ENCODE data around the gene CFDP1.

The CFDP1 gene

GRCh38 chr16:75402821-75403475 is 30.4 kb downstream of the CFDP1 start:
- DNase-seq = no peak

GRCh38 chr16:75402159-75402820 is 31.0 kb downstream of the CFDP1 start:
- DNase-seq = no peak

- DNase-seq = no peak
Observed at GRCh38 chr16:75401691-75402090, 31.6 kb downstream of the CFDP1 start.

- DNase-seq = no peak
Observed at GRCh38 chr16:75398333-75398732, 35.0 kb downstream of the CFDP1 start.

GRCh38 chr16:75394941-75395340 is 38.4 kb downstream of the CFDP1 start:
- DNase-seq = no peak

- DNase-seq = no peak
Observed at GRCh38 chr16:75392906-75393305, 40.4 kb downstream of the CFDP1 start.

- DNase-seq = no peak
Observed at GRCh38 chr16:75390926-75391653, 42.2 kb downstream of the CFDP1 start.

- DNase-seq = no peak
Observed at GRCh38 chr16:75389096-75389690, 44.1 kb downstream of the CFDP1 start.

- DNase-seq = no peak
Observed at GRCh38 chr16:75387951-75388350, 45.4 kb downstream of the CFDP1 start.

- no peak for DNase-seq
Observed at GRCh38 chr16:75385507-75386152, 47.7 kb downstream of the CFDP1 start.

GRCh38 chr16:75383141-75383540 is 50.2 kb downstream of the CFDP1 start:
- DNase-seq = no peak

GRCh38 chr16:75382611-75383010 is 50.7 kb downstream of the CFDP1 start:
- DNase-seq = no peak

- DNase-seq = no peak
Observed at GRCh38 chr16:75380870-75381269, 52.4 kb downstream of the CFDP1 start.

GRCh38 chr16:75379911-75380847 is 53.1 kb downstream of the CFDP1 start:
- no peak for DNase-seq

GRCh38 chr16:75379339-75379738 is 54.0 kb downstream of the CFDP1 start:
- DNase-seq = no peak

GRCh38 chr16:75378616-75379015 is 54.7 kb downstream of the CFDP1 start:
- no peak for DNase-seq

- no peak for DNase-seq
Observed at GRCh38 chr16:75377729-75378386, 55.4 kb downstream of the CFDP1 start.

- DNase-seq = no peak
Observed at GRCh38 chr16:75376475-75377161, 56.7 kb downstream of the CFDP1 start.

- no peak for DNase-seq
Observed at GRCh38 chr16:75374388-75374787, 58.9 kb downstream of the CFDP1 start.

- no peak for DNase-seq
Observed at GRCh38 chr16:75372236-75372856, 61.0 kb downstream of the CFDP1 start.
